K562 (cell line): ENCODE results near the gene FAM177B. TPM values are rescaled to one million over a fixed set of nuclear protein-coding genes. Genes with fewer than 3 reads are reported as not detected.
A peak's percentile ranks its signal among the peaks of the same experiment; 100 is the strongest.

Experiments
- ATAC-seq: fragments of 200-7000 bp; cut with Tn5 transposase; 3 replicates; pipeline ENCODE4 v1.9.1; 2020; ENCODE audit warnings: moderate library complexity
- BruUV-seq: library from RNA; stranded (reverse); fragments of 400-500 nt; replicated peaks from 2 replicates; lab custom pipeline; 2021; lab: Mats Ljungman, UMichigan
- CTCF ChIA-PET: fragments of 300-600 bp; formaldehyde crosslinking; extraction: SDS; loops from one replicate; lab custom pipeline; 2021; ENCODE audit warnings: low intra/inter-chr PET ratio; lab: Yijun Ruan, JAX
- POLR2A ChIA-PET: fragments of 300-600, 350-650 bp; sonication (Branson Sonifier 250); formaldehyde crosslinking; extraction: SDS; loops from one replicate; lab custom pipeline; 2021; ENCODE audit warnings: antibody characterized with exemption, inconsistent platforms; lab: Yijun Ruan, JAX
- DNase-seq, 4 experiments: peaks; one replicate each; pipeline versions ENCODE4 v3.0.0 to v3.0.0-alpha.2; 2011 to 2018; ENCODE audit warnings: low spot score in 3 of 4, mixed read lengths in 3 of 4; ENCODE audit errors: extremely low read depth in 1 of 4
- FAIRE-seq: peaks from 2 replicates; lab custom pipeline; 2011; peaks lifted over from hg19 to GRCh38; lab: Jason Lieb, UNC
- H2AFZ ChIP-seq: 2 replicates; pipeline ENCODE4 v1.6.0; 2011; ENCODE audit warnings: low read depth, low read length, control low read depth, inconsistent platforms
- H3K27ac ChIP-seq: fragments of 200-600 bp; 3 replicates; pipeline ENCODE4 v1.8.0; 2011; ENCODE audit warnings: low read depth, mild to moderate bottlenecking, control low read depth, inconsistent platforms, low read length, moderate library complexity, mixed read lengths; ENCODE audit errors: extremely low read depth
- H3K27me3 ChIP-seq, 2 experiments: fragments of 300-600 bp in 1 of 2; 2 replicates in 1 of 2; 3 replicates in 1 of 2; pipeline versions ENCODE4 v1.6.0 to v1.8.0; 2011; ENCODE audit warnings: inconsistent platforms in 2 of 2, low read length in 2 of 2, mild to moderate bottlenecking in 1 of 2, mixed read lengths in 1 of 2, moderate library complexity in 1 of 2; ENCODE audit not compliant: control insufficient read depth in 2 of 2, insufficient read depth in 2 of 2
- H3K36me3 ChIP-seq: fragments of 300-600 bp; 3 replicates; pipeline ENCODE4 v1.8.0; 2011; ENCODE audit warnings: mild to moderate bottlenecking, low read length, inconsistent platforms; ENCODE audit not compliant: control insufficient read depth, insufficient read depth
- H3K4me1 ChIP-seq, 2 experiments: fragments of 200-600 bp in 1 of 2; replicated peaks in 1 of 2; 2 replicates in 1 of 2; 3 replicates in 1 of 2; pipeline versions ENCODE4 v1.5.1 to v1.8.0; 2011; ENCODE audit warnings: inconsistent platforms in 2 of 2, low read length in 2 of 2, mild to moderate bottlenecking in 1 of 2, mixed read lengths in 1 of 2, moderate library complexity in 1 of 2; ENCODE audit not compliant: control insufficient read depth in 2 of 2, insufficient read depth in 2 of 2
- H3K4me2 ChIP-seq: 2 replicates; pipeline ENCODE4 v1.6.1; 2011; ENCODE audit warnings: low read length, control low read depth, inconsistent platforms, mixed read lengths; ENCODE audit not compliant: insufficient read depth
- H3K4me3 ChIP-seq: fragments of 200-600 bp; sonication (generic), shearing (Covaris generic); 2 replicates; pipeline ENCODE4 v1.5.1; 2016; ENCODE audit warnings: control low read depth, inconsistent platforms
- H3K79me2 ChIP-seq: fragments of 200-600 bp; 3 replicates; pipeline ENCODE4 v1.8.0; 2011; ENCODE audit warnings: low read length, inconsistent platforms; ENCODE audit not compliant: control insufficient read depth, insufficient read depth
- H3K9ac ChIP-seq, 2 experiments: 2 replicates each; pipeline versions ENCODE4 v1.6.0 to v1.6.1; 2011; ENCODE audit warnings: low read depth in 2 of 2, low read length in 2 of 2, control low read depth in 1 of 2, inconsistent platforms in 1 of 2, mild to moderate bottlenecking in 1 of 2, mixed read lengths in 1 of 2; ENCODE audit not compliant: insufficient read depth in 1 of 2
- H3K9me1 ChIP-seq: one replicate; pipeline ENCODE4 v1.6.0; 2011; ENCODE audit warnings: inconsistent platforms, mild to moderate bottlenecking, low read length, moderate library complexity; ENCODE audit not compliant: control insufficient read depth, insufficient read depth
- H3K9me3 ChIP-seq: replicated peaks from 2 replicates; pipeline ENCODE4 v1.5.1; 2011; ENCODE audit warnings: low read depth, low read length, inconsistent platforms; ENCODE audit not compliant: control insufficient read depth, insufficient read depth
- H4K20me1 ChIP-seq: replicated peaks from 2 replicates; pipeline ENCODE4 v1.6.1; 2011; ENCODE audit warnings: low read length, inconsistent platforms, mixed read lengths; ENCODE audit not compliant: control insufficient read depth, insufficient read depth
- CBX3 ChIP-seq, 2 experiments: IDR thresholded peaks; 1 replicate in 1 of 2; 2 replicates in 1 of 2; pipeline ENCODE4 v1.6.1; 2012; ENCODE audit warnings: inconsistent platforms in 2 of 2, low read length in 2 of 2, borderline replicate concordance in 1 of 2, control low read depth in 1 of 2
- CEBPG ChIP-seq, 3 experiments: fragments of 200-800 bp in 1 of 3; sonication (Bioruptor generic) in 1 of 3; sonication (generic) in 1 of 3; formaldehyde crosslinking in 1 of 3; IDR thresholded peaks in 2 of 3; conservative IDR thresholded peaks in 1 of 3; 2 replicates each; pipeline versions ENCODE4 v1.6.1 to v1.8.0; 2016 to 2022; ENCODE audit warnings: missing compliant biosample characterization in 2 of 3, missing genetic modification characterization in 2 of 3, mild to moderate bottlenecking in 1 of 3, missing genetic modification reagents in 1 of 3
- POLR2H ChIP-seq: IDR thresholded peaks from 2 replicates; pipeline ENCODE4 v1.6.1; 2016; ENCODE audit warnings: missing genetic modification characterization, low read depth, mild to moderate bottlenecking, control low read depth, missing compliant biosample characterization, moderate library complexity
- RFX7 ChIP-seq: fragments of 250-450 bp; sonication (Bioruptor Pico); IDR thresholded peaks from 2 replicates; pipeline ENCODE4 v1.5.1; 2021; ENCODE audit warnings: mild to moderate bottlenecking
- XRCC4 ChIP-seq: IDR thresholded peaks from one replicate; pipeline ENCODE4 v1.6.1; 2011; ENCODE audit not compliant: insufficient read depth, insufficient read length; ENCODE audit errors: extremely low read depth
- ZNF431 ChIP-seq: sonication (generic); formaldehyde crosslinking; IDR thresholded peaks from 2 replicates; pipeline ENCODE4 v1.8.0; 2022; ENCODE audit warnings: mild to moderate bottlenecking, missing genetic modification reagents
- ZNF551 ChIP-seq: fragments of 250-450 bp; sonication (Bioruptor Pico); IDR thresholded peaks from 2 replicates; pipeline ENCODE4 v1.5.0; 2021; ENCODE audit warnings: mild to moderate bottlenecking, moderate library complexity
- WGBS: fragments of 100-300 bp; shearing (Covaris generic); methylation state at CpG from one replicate; pipeline ENCODE4 v1.1.6; 2016; ENCODE audit warnings: low coverage, mixed read lengths; ENCODE audit not compliant: insufficient coverage; ENCODE audit errors: missing lambda C conversion rate; 5-methylcytosine and 5-hydroxymethylcytosine counted together
- in situ Hi-C: fragments of 300-500 bp; cut with MboI; formaldehyde crosslinking; loops from 4 replicates; pipeline ENCODE4 v1.15.0; 2018; ENCODE audit warnings: inconsistent platforms, mixed read lengths
- intact Hi-C: fragments of 100-400 bp; cut with micrococcal nuclease; formaldehyde crosslinking; loops from 2 replicates; pipeline ENCODE4 v1.14.2; 2022
- polyA plus RNA-seq, 8 experiments: library from polyadenylated mRNA; depleted of rRNA in 4 of 8; stranded (reverse) in 5 of 8; unstranded in 3 of 8; fragments of >200 nt; fragmentation: Nextera tagmentation in 2 of 8; fragmentation: Illumina TruSeq in 1 of 8; extraction: Ambion mirVana in 2 of 8; extraction: Trizol in 1 of 8; gene quantifications; 2 replicates each; pipeline versions ENCODE4 v1.2.1 to v1.2.3, GENCODE V29; 2011 to 2014; ENCODE audit warnings: inconsistent platforms in 1 of 8, missing spikeins in 1 of 8
- total RNA-seq, 7 experiments: library from RNA; depleted of rRNA in 6 of 7; stranded (reverse); fragments of >200 nt in 6 of 7; fragmentation: Illumina TruSeq in 2 of 7; extraction: Trizol in 2 of 7; gene quantifications; 2 replicates each; pipeline versions ENCODE4 v1.2.1 to v1.2.3, GENCODE V29; 2011 to 2021; ENCODE audit warnings: low replicate concordance in 1 of 7
- TF ChIP-seq, protein P1 (sequence below): fragments of 450-650 bp; IDR thresholded peaks from 2 replicates; pipeline ENCODE4 v1.7.1; 2018; ENCODE audit warnings: mild to moderate bottlenecking, low read depth; ENCODE audit not compliant: partially characterized antibody

Gene FAM177B
- total and polyA plus RNA-seq, 9 of the 15 experiments (the other 6 are each of a cell fraction or from before 2014, with no cell fraction given) = not detected

DNA sequence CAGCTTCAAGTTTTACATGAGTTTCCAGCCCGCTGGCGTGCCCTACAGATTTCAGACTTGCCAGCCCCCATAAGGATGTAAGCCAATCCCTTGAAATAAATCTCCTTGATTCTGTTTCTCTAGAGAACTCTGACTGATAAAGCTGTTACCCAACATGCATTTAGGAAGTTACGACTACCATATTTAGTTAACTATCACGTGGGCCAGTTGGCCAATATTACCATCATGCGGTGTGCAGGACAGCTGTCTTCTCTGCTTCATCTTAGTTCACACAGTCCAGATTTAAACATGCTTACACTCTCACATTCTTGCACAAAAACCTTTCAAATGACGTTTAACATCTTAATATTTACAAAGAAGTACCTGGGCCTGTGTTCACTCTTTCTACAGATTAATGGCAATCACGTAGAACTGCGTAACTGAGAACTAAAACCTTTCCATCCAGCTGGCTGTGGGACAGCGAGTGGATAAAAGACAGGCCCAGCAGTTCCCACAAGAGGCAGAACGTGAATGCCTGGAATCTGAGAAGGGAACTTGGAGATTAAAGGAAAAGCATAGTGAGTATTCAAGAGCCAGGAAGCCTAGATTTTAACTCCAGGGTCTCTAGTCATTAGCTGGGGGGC lies 20.8 kb downstream of the FAM177B start:
- FAIRE-seq = no peak
- Histone ChIP-seq H3K9me3 (no peaks in the 10 kb centered on the region), H3K4me2 (no peak overlapping the region), H3K36me3 (no peaks in the 10 kb centered on the region), H3K9me1 (no peaks in the 10 kb centered on the region), H3K79me2 (no peaks in the 10 kb centered on the region), H3K27me3 (peaks cover 3% of the 10 kb centered on the region in 2 experiments; a peak in 3 of 5 replicates), H3K9ac (no peak overlapping the region), H4K20me1 (no peaks in the 10 kb centered on the region), H3K4me3 (no peak overlapping the region), H2AFZ (no peak overlapping the region), H3K27ac (no peak overlapping the region), H3K4me1 (no peaks in the 10 kb centered on the region)
- 2% methylated on average over 10 of the region's 10 CpGs for WGBS
- no peak for DNase-seq
- ATAC-seq = no peak
- TF ChIP-seq ZNF551 (CRISPR knock-in tag) = no peak
- no peak for TF ChIP-seq RFX7 (CRISPR knock-in tag)
- TF ChIP-seq, protein P1, sequence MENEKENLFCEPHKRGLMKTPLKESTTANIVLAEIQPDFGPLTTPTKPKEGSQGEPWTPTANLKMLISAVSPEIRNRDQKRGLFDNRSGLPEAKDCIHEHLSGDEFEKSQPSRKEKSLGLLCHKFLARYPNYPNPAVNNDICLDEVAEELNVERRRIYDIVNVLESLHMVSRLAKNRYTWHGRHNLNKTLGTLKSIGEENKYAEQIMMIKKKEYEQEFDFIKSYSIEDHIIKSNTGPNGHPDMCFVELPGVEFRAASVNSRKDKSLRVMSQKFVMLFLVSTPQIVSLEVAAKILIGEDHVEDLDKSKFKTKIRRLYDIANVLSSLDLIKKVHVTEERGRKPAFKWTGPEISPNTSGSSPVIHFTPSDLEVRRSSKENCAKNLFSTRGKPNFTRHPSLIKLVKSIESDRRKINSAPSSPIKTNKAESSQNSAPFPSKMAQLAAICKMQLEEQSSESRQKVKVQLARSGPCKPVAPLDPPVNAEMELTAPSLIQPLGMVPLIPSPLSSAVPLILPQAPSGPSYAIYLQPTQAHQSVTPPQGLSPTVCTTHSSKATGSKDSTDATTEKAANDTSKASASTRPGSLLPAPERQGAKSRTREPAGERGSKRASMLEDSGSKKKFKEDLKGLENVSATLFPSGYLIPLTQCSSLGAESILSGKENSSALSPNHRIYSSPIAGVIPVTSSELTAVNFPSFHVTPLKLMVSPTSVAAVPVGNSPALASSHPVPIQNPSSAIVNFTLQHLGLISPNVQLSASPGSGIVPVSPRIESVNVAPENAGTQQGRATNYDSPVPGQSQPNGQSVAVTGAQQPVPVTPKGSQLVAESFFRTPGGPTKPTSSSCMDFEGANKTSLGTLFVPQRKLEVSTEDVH = no peak
- no peak for TF ChIP-seq CBX3 (IDR thresholded peaks at IDR 0.05; ENCODE audit: borderline replicate concordance in 1 of 2, low read length in 2 of 2)
- no peak for TF ChIP-seq ZNF431 (CRISPR knock-in tag)
- no peak for TF ChIP-seq CEBPG (CRISPR knock-in tag; IDR thresholded peaks at IDR 0.05)
- 0 out of 4 replicates have a peak, but pooled peaks of 1 of the 2 experiments have one; percentile 8 for TF ChIP-seq CEBPG (tag; conservative IDR thresholded peaks at IDR 0.05 in 1 of 2, IDR thresholded peaks at IDR 0.05 in 1 of 2)
- no peak for TF ChIP-seq XRCC4
- no peak for TF ChIP-seq POLR2H (tag)
- POLR2A ChIA-PET = no interaction called here
- CTCF ChIA-PET = no interaction called here
- in situ Hi-C loops (no loop called here), intact Hi-C loops (no loop called here)
- no TSS peak for BruUV-seq
